BE2C (cell line): Measurements from ENCODE around the gene LIX1.

Source experiments
- DNase-seq: peaks from one replicate; pipeline ENCODE4 v3.0.0-alpha.2; 2020
- H3K27me3 ChIP-seq: fragments of 250-450 bp; sonication (Bioruptor Pico); 2 replicates; pipeline ENCODE4 v1.5.1; 2020; ENCODE audit warnings: mild to moderate bottlenecking
- H3K36me3 ChIP-seq: fragments of 250-450 bp; sonication (Bioruptor Pico); 2 replicates; pipeline ENCODE4 v1.5.1; 2020; ENCODE audit warnings: mild to moderate bottlenecking
- H3K4me1 ChIP-seq: fragments of 250-450 bp; sonication (Bioruptor Pico); 2 replicates; pipeline ENCODE4 v1.5.1; 2020
- H3K4me3 ChIP-seq: 2 replicates; pipeline ENCODE4 v1.5.1; 2011; ENCODE audit warnings: low read depth, low read length
- H3K9me3 ChIP-seq: fragments of 250-450 bp; sonication (Bioruptor Pico); 2 replicates; pipeline ENCODE4 v1.5.1; 2020
- TF ChIP-seq, protein P1 (sequence below): IDR thresholded peaks from 2 replicates; pipeline ENCODE4 v1.5.1; 2012; ENCODE audit warnings: mild to moderate bottlenecking, low read depth, low read length

The LIX1 gene

DNA sequence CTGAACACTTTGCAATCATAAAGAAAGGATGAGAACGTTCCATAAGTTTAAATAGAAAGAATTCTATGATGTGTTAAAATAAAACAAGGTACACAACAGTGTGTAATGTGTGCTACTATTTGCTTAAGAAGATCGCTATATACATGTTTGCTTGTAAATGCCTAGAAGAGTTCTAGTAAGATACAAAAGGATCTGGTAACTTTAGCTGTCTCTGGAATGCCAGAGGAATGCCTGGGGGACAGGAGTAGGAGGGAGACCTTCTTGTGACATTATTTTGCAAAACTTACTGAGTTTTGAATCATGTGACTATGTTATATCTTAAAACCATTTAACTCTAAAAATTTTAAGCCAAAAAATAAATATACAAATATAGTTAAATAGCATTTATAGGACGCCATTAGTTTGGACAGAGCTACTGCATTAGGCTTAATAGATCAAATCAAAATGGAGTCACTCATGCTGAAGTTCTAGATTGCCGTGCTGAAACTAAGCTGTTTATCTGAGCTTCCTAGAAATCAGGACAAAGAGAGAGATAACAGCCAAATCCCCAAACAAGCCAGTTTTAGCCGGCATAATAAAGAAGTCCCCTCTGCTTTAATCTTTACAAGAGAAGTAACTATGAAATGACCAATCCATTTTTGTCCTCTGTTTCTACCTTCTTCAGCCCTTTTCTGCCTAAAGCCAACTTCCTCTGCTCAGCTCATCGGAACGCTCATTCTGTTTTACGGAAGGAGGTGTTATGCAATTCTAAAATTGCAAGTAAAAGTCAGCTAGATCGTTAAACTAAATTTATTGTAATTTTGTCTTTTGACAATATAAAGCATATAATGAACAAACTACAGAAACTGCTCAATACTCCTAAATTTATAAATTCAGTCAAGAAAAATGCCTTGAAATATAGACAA lies 44.8 kb downstream of the LIX1 start:
- no peaks in the 10 kb centered on the region for H3K4me1 ChIP-seq
- no peaks in the 10 kb centered on the region for H3K36me3 ChIP-seq
- no peak for DNase-seq
- H3K27me3 ChIP-seq, result no peaks in the 10 kb centered on the region
- no peaks in the 10 kb centered on the region for H3K9me3 ChIP-seq
- TF ChIP-seq, protein P1, sequence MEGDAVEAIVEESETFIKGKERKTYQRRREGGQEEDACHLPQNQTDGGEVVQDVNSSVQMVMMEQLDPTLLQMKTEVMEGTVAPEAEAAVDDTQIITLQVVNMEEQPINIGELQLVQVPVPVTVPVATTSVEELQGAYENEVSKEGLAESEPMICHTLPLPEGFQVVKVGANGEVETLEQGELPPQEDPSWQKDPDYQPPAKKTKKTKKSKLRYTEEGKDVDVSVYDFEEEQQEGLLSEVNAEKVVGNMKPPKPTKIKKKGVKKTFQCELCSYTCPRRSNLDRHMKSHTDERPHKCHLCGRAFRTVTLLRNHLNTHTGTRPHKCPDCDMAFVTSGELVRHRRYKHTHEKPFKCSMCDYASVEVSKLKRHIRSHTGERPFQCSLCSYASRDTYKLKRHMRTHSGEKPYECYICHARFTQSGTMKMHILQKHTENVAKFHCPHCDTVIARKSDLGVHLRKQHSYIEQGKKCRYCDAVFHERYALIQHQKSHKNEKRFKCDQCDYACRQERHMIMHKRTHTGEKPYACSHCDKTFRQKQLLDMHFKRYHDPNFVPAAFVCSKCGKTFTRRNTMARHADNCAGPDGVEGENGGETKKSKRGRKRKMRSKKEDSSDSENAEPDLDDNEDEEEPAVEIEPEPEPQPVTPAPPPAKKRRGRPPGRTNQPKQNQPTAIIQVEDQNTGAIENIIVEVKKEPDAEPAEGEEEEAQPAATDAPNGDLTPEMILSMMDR, result no peak
- H3K4me3 ChIP-seq, result no peak overlapping the region

DNA sequence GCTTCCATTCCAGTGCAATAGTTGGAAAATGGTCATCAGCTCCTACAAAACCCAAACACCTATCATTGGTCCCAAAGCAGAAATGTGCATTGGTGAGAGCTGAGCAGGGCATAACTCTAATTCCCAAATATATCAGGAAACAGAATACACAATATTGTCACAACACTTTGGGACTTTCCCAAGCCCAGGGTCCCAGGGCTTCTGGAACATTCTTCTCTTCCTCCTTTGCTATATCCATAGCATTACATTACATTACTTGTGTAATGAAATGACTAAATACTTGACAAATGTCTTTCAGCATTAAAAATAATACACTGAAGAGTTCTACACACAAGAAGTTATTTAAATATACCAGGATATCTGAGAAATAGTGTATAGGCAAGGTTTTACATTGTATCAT lies 45.6 kb downstream of the LIX1 start:
- Histone ChIP-seq H3K9me3 (no peaks in the 10 kb centered on the region), H3K4me1 (no peaks in the 10 kb centered on the region), H3K36me3 (no peaks in the 10 kb centered on the region), H3K4me3 (no peak overlapping the region), H3K27me3 (no peaks in the 10 kb centered on the region)
- TF ChIP-seq, protein P1, result no peak
- DNase-seq, result no peak

DNA sequence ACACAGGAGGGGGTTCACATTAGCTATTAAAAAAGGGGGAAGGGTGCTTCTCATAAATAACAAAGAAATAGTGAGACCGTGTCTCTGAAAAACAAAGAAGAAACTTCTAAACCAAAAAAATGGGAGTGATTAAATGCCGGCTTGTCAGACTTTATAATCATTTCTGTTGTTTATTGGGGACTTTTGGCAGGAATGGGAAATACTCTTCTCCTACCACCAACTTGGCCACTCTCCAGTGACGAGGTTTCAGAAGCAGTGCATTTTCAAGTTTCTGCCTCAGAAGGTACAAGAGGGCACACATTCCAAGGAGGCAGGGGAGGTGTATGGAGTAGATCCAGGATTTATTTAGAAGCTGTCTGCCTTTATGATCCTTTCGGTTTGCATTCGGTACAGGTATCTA lies 46.2 kb downstream of the LIX1 start:
- Histone ChIP-seq H3K36me3 (no peaks in the 10 kb centered on the region), H3K4me1 (no peaks in the 10 kb centered on the region), H3K27me3 (no peaks in the 10 kb centered on the region), H3K9me3 (no peaks in the 10 kb centered on the region), H3K4me3 (no peak overlapping the region)
- TF ChIP-seq, protein P1, result no peak
- DNase-seq, result no peak

DNA sequence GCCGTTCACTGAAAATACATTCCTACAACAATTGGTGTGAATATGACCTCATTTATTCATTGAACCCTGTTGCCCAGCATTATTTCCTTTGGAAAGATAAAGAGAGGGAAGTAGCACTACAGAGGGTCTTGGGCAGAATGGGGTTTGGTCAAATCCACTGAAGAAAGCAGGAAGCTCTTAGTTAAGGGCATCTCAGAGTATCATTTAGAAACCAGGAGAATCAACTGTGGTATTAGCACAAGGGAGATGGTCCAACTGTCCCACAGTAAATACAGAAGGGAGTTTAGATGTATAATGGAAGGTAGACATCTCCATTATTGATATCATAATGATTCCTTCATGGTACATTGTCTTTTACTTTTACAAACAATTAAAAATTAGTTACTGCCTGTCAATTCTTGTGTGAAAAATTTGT lies 47.1 kb downstream of the LIX1 start:
- no peak for DNase-seq
- Histone ChIP-seq H3K27me3 (no peaks in the 10 kb centered on the region), H3K4me1 (no peaks in the 10 kb centered on the region), H3K4me3 (no peak overlapping the region), H3K36me3 (no peaks in the 10 kb centered on the region), H3K9me3 (no peaks in the 10 kb centered on the region)
- TF ChIP-seq, protein P1, result no peak

DNA sequence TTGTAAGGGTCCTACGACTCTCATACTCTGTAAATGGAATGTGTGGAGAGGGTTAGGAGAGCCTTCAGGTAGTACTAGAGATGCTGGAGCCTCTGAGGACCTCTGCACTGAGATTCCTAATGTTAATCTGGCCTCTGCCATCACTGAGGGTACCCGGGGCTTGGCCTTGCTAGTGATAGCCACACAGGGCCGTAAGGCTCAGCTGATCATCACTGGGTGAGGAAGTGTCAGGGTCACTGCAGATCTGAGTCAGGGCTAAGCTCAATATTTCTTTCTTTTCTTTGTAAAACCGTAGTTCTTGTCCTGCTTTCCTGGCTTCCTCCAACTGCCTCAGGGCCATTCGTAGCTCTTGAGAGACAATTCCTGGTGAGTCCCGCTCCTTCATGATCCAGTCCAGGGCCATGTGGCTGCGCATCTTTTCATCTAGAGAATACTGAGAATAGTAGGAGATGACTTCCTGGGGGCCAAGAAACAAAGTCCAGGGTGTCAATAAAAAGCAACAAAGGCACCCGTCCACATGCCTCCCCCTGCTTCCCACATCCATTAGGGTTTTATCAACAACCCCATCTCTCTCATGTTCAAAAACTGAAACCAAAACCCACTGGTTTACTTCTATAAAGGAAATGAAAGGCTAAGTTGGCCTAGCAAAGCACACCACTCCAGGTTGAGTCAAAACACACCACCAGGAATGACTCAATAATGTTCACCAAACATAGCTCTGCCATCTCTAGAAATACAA lies 47.7 kb downstream of the LIX1 start:
- TF ChIP-seq, protein P1, result no peak
- no peak overlapping the region for H3K4me3 ChIP-seq
- H3K36me3 ChIP-seq, result no peaks in the 10 kb centered on the region
- H3K27me3 ChIP-seq, result no peaks in the 10 kb centered on the region
- no peak for DNase-seq
- no peaks in the 10 kb centered on the region for H3K9me3 ChIP-seq
- H3K4me1 ChIP-seq, result no peaks in the 10 kb centered on the region

DNA sequence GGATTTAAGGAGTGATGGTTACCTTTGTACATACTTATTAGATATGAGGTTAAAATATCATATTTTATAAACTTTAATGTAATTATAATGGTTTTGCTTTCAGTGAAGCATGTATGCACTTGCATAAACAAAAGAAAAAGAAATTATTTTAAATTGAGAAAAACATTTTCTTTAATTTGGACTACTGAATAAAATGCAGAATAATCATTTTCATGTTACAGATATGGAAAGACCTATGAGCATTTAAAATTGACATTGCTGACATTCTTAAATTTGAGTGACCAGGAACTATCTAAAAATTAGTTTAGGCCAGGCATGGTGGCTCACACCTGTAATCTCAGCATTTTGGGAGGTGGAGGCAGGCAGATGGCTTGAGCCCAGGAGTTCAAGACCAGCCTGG lies 49.2 kb downstream of the LIX1 start:
- Histone ChIP-seq H3K4me1 (peaks cover 8% of the 10 kb centered on the region; the same call in 1 of the 2 replicates), H3K9me3 (no peaks in the 10 kb centered on the region), H3K27me3 (no peaks in the 10 kb centered on the region), H3K4me3 (no peak overlapping the region), H3K36me3 (no peaks in the 10 kb centered on the region)
- no peak for DNase-seq
- TF ChIP-seq, protein P1, result no peak
